HG03025 (cell line): Measurements from ENCODE around the gene DNER.
A peak's percentile ranks its signal among the peaks of the same experiment; 100 is the strongest.
"Not testable (repeated sequence)": the region's sequence is repeated elsewhere in the genome, so short reads cannot be mapped to it uniquely, and the experiment has no call there.

Experiments used
- ATAC-seq: cut with Tn5 transposase; IDR thresholded peaks from one replicate; pipeline ENCODE4 v1.9.1; 2021; ENCODE audit warnings: mild to moderate bottlenecking, moderate library complexity; ENCODE audit not compliant: unreplicated experiment, low FRiP score

DNER gene

GRCh38 chr2:229714080-229714735 is at the start of gene DNER:
Gene DNER (minus strand): TSS chr2:229714555. CDS start chr2:229714423, 132 bp downstream.
- ATAC-seq: peak; percentile 78

- ATAC-seq: no peak
These were observed 47.3 kb upstream of the DNER start for GRCh38 chr2:229761663-229762062.

GRCh38 chr2:229757462-229757861 is 43.1 kb upstream of the DNER start:
- not testable (repeated sequence) for ATAC-seq

GRCh38 chr2:229752970-229753729 is 38.8 kb upstream of the DNER start:
- ATAC-seq: no peak

- no peak for ATAC-seq
These were observed 35.4 kb upstream of the DNER start for GRCh38 chr2:229749779-229750178.

- ATAC-seq: no peak
These were observed 34.6 kb upstream of the DNER start for GRCh38 chr2:229748950-229749349.

- ATAC-seq: not testable (repeated sequence)
These were observed 28.3 kb upstream of the DNER start for GRCh38 chr2:229742691-229743090.

- no peak for ATAC-seq
These were observed 25.9 kb upstream of the DNER start for GRCh38 chr2:229740279-229740678.

- no peak for ATAC-seq
These were observed 23.8 kb upstream of the DNER start for GRCh38 chr2:229738024-229738625.

- no peak for ATAC-seq
These were observed 20.1 kb upstream of the DNER start for GRCh38 chr2:229734410-229734809.

GRCh38 chr2:229733611-229734245 is 19.4 kb upstream of the DNER start:
- no peak for ATAC-seq

GRCh38 chr2:229732897-229733296 is 18.5 kb upstream of the DNER start:
- ATAC-seq: no peak

GRCh38 chr2:229731916-229732315 is 17.6 kb upstream of the DNER start:
- ATAC-seq: no peak

- no peak for ATAC-seq
These were observed 17.0 kb upstream of the DNER start for GRCh38 chr2:229731363-229731762.

GRCh38 chr2:229728370-229728769 is 14.0 kb upstream of the DNER start:
- no peak for ATAC-seq

- no peak for ATAC-seq
These were observed 12.3 kb upstream of the DNER start for GRCh38 chr2:229726643-229727042.

GRCh38 chr2:229725716-229726574 is 11.6 kb upstream of the DNER start:
- no peak for ATAC-seq

- ATAC-seq: not testable (repeated sequence)
These were observed 8.8 kb upstream of the DNER start for GRCh38 chr2:229723192-229723591.

- no peak for ATAC-seq
These were observed 5.7 kb upstream of the DNER start for GRCh38 chr2:229719926-229720647.

GRCh38 chr2:229718057-229718456 is 3.7 kb upstream of the DNER start:
- no peak for ATAC-seq
